Stimulated activated CD8-positive, alpha-beta memory T cell treated with anti-CD3 and anti-CD28 coated beads, Interleukin-15, amount 100 ng/mL, for 48 hours (primary cell): ENCODE data around the gene GFRA1.

Experiments used
- DNase-seq, 2 donors: peaks; one replicate each; pipeline ENCODE4 v3.0.0-alpha.2; 2020; ENCODE audit warnings: low read depth in 2 of 2

Gene GFRA1

GRCh38 chr10:116103668-116104067 is 169.3 kb downstream of the GFRA1 start:
- no peak for DNase-seq

GRCh38 chr10:116101616-116102315 is 171.2 kb downstream of the GFRA1 start:
- DNase-seq: no peak

- DNase-seq: no peak
These were observed 172.0 kb downstream of the GFRA1 start for GRCh38 chr10:116100984-116101383.

GRCh38 chr10:116099023-116099420 is 174.0 kb downstream of the GFRA1 start:
- no peak for DNase-seq

GRCh38 chr10:116098411-116099022 is 174.5 kb downstream of the GFRA1 start:
- DNase-seq: no peak

- no peak for DNase-seq
These were observed 175.7 kb downstream of the GFRA1 start for GRCh38 chr10:116097239-116097784.

GRCh38 chr10:116096526-116096925 is 176.5 kb downstream of the GFRA1 start:
- no peak for DNase-seq

GRCh38 chr10:116094356-116094755 is 178.7 kb downstream of the GFRA1 start:
- no peak for DNase-seq

- DNase-seq: no peak
These were observed 180.0 kb downstream of the GFRA1 start for GRCh38 chr10:116093031-116093430.

GRCh38 chr10:116088985-116089384 is 184.0 kb downstream of the GFRA1 start:
- DNase-seq: no peak

GRCh38 chr10:116085323-116085722 is 187.7 kb downstream of the GFRA1 start:
- no peak for DNase-seq

GRCh38 chr10:116084161-116084560 is 188.8 kb downstream of the GFRA1 start:
- DNase-seq: no peak

- DNase-seq: no peak
These were observed 189.7 kb downstream of the GFRA1 start for GRCh38 chr10:116083226-116083762.

GRCh38 chr10:116082762-116083161 is 190.2 kb downstream of the GFRA1 start:
- no peak for DNase-seq

GRCh38 chr10:116082206-116082605 is 190.8 kb downstream of the GFRA1 start:
- DNase-seq: no peak

GRCh38 chr10:116080553-116080952 is 192.5 kb downstream of the GFRA1 start:
- DNase-seq: no peak

- DNase-seq: no peak
These were observed 193.7 kb downstream of the GFRA1 start for GRCh38 chr10:116079355-116079754.

GRCh38 chr10:116076621-116077020 is 196.4 kb downstream of the GFRA1 start:
- no peak for DNase-seq

GRCh38 chr10:116073510-116073909 is 199.5 kb downstream of the GFRA1 start:
- no peak for DNase-seq

GRCh38 chr10:116073001-116073400 is 200.0 kb downstream of the GFRA1 start:
- DNase-seq: no peak

GRCh38 chr10:116071453-116072148 is 201.4 kb downstream of the GFRA1 start:
- no peak for DNase-seq

GRCh38 chr10:116070743-116071320 is 202.2 kb downstream of the GFRA1 start:
- no peak for DNase-seq
